ENCODE results near the gene FAM163B. TPM values are rescaled to one million over a fixed set of nuclear protein-coding genes. Genes with fewer than 3 reads are reported as not detected.

Gene FAM163B
- total and polyA plus RNA-seq, 2 of the 8 experiments (the other 6 are each of a cell fraction or from before 2014, with no cell fraction given), result 0.63 to 1.0 TPM

DNA sequence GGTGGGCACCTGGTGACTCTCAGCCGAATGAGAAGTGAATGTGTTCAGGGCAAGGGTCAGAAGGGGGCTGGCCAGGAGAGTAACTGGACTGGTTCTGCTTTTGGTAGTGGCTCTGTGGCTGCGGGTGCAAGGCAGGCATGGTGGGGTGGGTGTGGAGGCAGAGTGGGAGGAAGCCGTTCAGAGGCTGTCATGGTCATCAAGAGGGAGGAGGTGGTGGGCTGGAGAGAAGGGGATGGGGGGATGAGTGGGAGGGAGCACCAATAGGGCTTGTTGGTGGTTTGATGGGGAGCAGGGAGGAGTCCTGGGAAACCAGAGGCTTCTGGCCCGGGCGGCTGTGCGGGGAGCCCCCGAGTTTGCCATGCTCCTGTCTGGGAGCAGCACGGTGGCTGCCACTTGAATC is 13.3 kb downstream of the FAM163B start:
- Histone ChIP-seq H4K91ac (replicated peaks; ENCODE audit: insufficient read length, low read length) (no peak overlapping the region), H2BK20ac (ENCODE audit: low read length) (no peak overlapping the region), H3K4me1 (replicated peaks in 1 of 4; ENCODE audit: control insufficient read depth in 3 of 4, insufficient read depth in 4 of 4, low read length in 3 of 4) (no peaks in the 10 kb centered on the region; a peak in 1 of 7 replicates), H3K9ac (replicated peaks in 1 of 4; ENCODE audit: extremely low read depth in 1 of 4, low read depth in 3 of 4, low read length in 3 of 4) (no peak overlapping the region), H3K56ac (replicated peaks; ENCODE audit: insufficient read length, low read depth, low read length) (no peak overlapping the region), H4K20me1 (replicated peaks in 1 of 2; ENCODE audit: control insufficient read depth in 1 of 2, insufficient read depth in 2 of 2, low read length in 2 of 2) (peaks cover 0 to 8% of the 10 kb centered on the region in 2 experiments), H3K14ac (ENCODE audit: insufficient read length) (no peak overlapping the region), H3K79me1 (ENCODE audit: low read depth, low read length) (peaks cover 3% of the 10 kb centered on the region), H2BK15ac (ENCODE audit: low read length) (no peak overlapping the region), H2AK5ac (ENCODE audit: low read depth, low read length) (no peak overlapping the region), H2AFZ (ENCODE audit: low read length) (no peak overlapping the region), H3K23ac (ENCODE audit: insufficient read length) (no peak overlapping the region), H3K36me3 (ENCODE audit: control insufficient read depth in 2 of 4, insufficient read depth in 4 of 4, low read length in 3 of 4) (peaks cover 0 to 3% (median 0%) of the 10 kb centered on the region in 4 experiments; a peak in 1 of 8 replicates), H3K9me3 (ENCODE audit: insufficient read depth in 2 of 2, low read depth in 1 of 2, low read length in 1 of 2) (peaks cover 15 to 18% of the 10 kb centered on the region in 2 experiments), H3K23me2 (ENCODE audit: low read depth, low read length) (peaks cover 4% of the 10 kb centered on the region; the same call in 1 of the 2 replicates), H2BK12ac (ENCODE audit: low read depth, low read length) (no peak overlapping the region), H3K27me3 (replicated peaks in 1 of 4; ENCODE audit: control insufficient read depth in 3 of 4, extremely low read depth in 1 of 4, insufficient read depth in 3 of 4, low read length in 3 of 4) (no peaks in the 10 kb centered on the region; a peak in 3 of 7 replicates), H3K27ac (ENCODE audit: low read depth, low read length) (no peak overlapping the region), H2BK5ac (ENCODE audit: low read depth, low read length) (no peak overlapping the region), H4K8ac (ENCODE audit: extremely low read depth, insufficient read depth, low read length) (no peak overlapping the region), H2BK120ac (replicated peaks; ENCODE audit: low read depth, low read length) (no peak overlapping the region), H3K79me2 (ENCODE audit: control insufficient read depth in 1 of 2, insufficient read depth in 2 of 2, low read length in 2 of 2) (no peaks in the 10 kb centered on the region), H3K4ac (replicated peaks; ENCODE audit: insufficient read length, low read depth, low read length) (no peak overlapping the region), H3K18ac (ENCODE audit: extremely low read depth, low read length) (no peak overlapping the region), H3K4me2 (ENCODE audit: insufficient read depth in 1 of 2, low read depth in 2 of 2, low read length in 2 of 2) (no peak overlapping the region), H3K4me3 (ENCODE audit: extremely low read depth in 1 of 4, insufficient read depth in 2 of 4, low read depth in 3 of 4, low read length in 4 of 4) (no peak overlapping the region), H4K5ac (ENCODE audit: insufficient read length, low read depth, low read length) (no peak overlapping the region)
- no peak for FAIRE-seq
- ChIA-PET CTCF (ENCODE audit: partially characterized antibody) (interaction anchor here (1.0 to 2.0 kb wide), 2 partner anchors 46 to 132 kb away, joined by 3 to 5 read pairs; no protein-coding TSS in a partner anchor), POLR2A (ENCODE audit: partially characterized antibody) (no interaction called here)
- 79% methylated on average over 8 of the region's 8 CpGs; no CpG with 5 or more reads in 1 of the 2 experiments for WGBS, 2 experiments (ENCODE audit: extremely low coverage in 1 of 2, insufficient coverage in 1 of 2, insufficient read length in 1 of 2, insufficient replicate concordance in 2 of 2, low coverage in 1 of 2, low lambda C conversion rate in 2 of 2, missing lambda C conversion rate in 1 of 2)
- no peak for DNase-seq (ENCODE audit: low read depth in 1 of 2, low spot score in 2 of 2)
- TF ChIP-seq MAFK (IDR thresholded peaks at IDR 0.05; ENCODE audit: low read depth, low read length), result no peak
- no peak for TF ChIP-seq USF2 (IDR thresholded peaks at IDR 0.05; ENCODE audit: low read length)
- TF ChIP-seq SIN3A (conservative IDR thresholded peaks at IDR 0.05 in 1 of 2, IDR thresholded peaks at IDR 0.05 in 1 of 2; ENCODE audit: low read depth in 1 of 2, low read length in 2 of 2), result no peak

Data from H1 (cell line).